Midbrain (tissue), 1 donor: ENCODE measurements around the gene TMPRSS15.
A peak's percentile ranks its signal among the peaks of the same experiment; 100 is the strongest.
"Not testable (repeated sequence)": the region's sequence is repeated elsewhere in the genome, so short reads cannot be mapped to it uniquely, and the experiment has no call there.

Source experiments
- DNase-seq: peaks from one replicate; lab custom pipeline; 2025; lab: John Stamatoyannopoulos, UW

The TMPRSS15 gene

GRCh38 chr21:18403735-18404450, at the start of gene TMPRSS15:
TMPRSS15 (minus strand) TSS chr21:18403785; CDS start chr21:18403622, 163 bp downstream.
- no peak for DNase-seq

DNA sequence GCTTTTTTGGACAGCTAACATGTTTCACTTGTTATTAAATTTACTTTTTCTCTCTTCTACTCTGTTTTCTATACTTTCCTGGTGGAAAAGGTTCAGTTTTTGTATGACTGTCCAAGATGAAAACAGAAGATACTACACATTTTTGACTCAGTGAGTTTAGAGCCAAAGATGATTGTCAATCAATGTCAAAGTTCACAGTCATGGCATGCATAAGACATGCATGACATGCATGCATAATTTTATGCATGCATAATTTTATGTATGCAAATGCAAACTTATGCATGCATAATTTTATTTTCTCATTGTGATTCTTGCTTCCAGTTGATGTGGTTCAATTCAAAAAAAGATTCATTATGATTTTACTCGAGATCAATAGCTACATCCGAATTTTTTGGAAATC, 48.1 kb upstream of the TMPRSS15 start:
- no peak for DNase-seq

- no peak for DNase-seq
These were observed 46.3 kb upstream of the TMPRSS15 start for GRCh38 chr21:18449605-18450550.

GRCh38 chr21:18443701-18444100, 40.1 kb upstream of the TMPRSS15 start:
- no peak for DNase-seq

GRCh38 chr21:18443085-18443484, 39.5 kb upstream of the TMPRSS15 start:
- DNase-seq: no peak

DNA sequence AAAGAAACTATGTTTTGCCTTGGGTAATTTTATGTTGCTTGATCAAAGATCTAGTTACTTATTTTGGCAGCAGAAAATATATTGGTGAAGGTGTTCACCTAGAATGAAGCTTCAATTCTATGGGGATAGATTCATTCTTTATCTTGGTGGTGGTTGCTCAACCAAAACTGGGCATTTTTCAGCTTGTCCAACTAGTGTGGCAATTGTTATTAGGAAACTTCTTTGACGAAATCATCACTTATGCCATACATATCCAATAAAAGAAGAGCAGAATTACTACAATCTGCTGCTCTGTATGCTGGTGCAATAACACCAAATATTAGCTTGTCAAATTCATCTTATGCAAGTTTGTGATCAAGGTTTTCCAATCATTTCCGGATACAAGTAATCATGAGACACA, 26.8 kb upstream of the TMPRSS15 start:
- no peak for DNase-seq

DNA sequence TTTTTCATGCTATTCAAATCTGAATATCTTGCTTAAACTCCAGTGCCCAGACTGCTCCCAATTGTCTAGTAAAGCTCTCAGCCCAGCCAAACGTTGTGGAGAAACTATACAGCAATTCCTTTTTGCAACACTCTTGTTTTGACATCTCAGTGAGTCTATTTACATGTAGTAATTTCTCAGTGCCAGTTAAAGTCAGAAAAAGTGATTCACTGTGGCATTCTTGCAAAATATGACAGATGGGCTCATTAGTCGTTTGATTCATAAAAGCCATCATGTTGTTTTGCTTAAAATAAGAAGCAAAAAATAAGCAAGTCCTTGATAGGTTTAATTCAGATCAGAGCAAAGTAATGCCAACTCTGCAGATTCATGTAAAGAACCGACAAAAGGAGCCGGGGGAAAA, 20.7 kb upstream of the TMPRSS15 start:
- no peak for DNase-seq

DNA sequence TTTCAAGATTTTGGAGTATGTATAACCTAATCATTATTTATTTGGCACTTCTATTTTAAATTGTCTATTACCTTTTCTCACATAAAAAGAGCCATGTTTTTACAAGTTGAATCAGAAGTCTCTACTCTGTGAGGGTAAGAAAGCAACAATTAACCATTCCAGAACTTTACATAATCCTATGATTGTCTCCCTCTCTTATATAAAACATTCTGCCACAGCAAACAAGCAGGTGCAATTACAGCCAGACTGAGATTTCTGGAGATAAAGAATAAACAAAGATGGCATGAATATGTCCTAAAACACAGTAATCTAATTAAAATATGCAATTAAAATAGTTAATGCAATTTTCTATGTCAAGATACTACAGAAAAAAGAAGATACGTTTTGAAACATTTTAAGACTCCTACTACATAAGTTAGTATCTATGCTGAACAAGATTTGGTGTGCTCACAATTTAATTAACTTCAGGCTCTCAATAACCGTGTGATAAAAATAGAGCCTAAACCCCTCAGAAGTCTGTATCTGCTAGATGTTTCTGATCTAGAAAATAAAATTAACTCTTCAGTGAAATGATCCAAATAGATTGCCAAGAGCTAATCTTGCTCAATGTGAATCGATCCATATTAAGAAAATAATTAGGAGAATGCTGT, 13.7 kb upstream of the TMPRSS15 start:
- DNase-seq: no peak

GRCh38 chr21:18411565-18411964, 8.0 kb upstream of the TMPRSS15 start:
- DNase-seq: peak; percentile 11

- no peak for DNase-seq
These were observed 6.0 kb upstream of the TMPRSS15 start for GRCh38 chr21:18409579-18409978.

DNA sequence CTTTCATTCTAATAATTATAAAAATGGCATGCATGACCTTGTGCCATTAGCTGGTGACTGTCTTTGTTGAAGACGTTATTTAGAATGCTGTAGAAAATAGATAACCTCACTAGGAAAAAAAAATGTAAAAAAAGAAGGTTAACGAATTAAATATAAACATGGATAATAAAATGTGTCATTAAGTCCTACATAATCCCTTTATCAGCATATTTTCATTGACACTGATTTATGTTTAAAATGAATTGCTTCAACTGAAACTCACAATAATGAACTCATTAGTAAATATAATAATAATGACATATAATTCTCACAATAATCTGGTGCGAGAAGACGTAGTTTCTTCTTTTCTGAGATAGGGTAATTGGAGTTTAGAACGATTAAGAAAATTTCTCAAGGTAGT, 4.7 kb downstream of the TMPRSS15 start:
- no peak for DNase-seq

GRCh38 chr21:18387994-18388393, 15.6 kb downstream of the TMPRSS15 start:
- DNase-seq: no peak

GRCh38 chr21:18384771-18385170, 18.8 kb downstream of the TMPRSS15 start:
- peak; percentile 4 for DNase-seq

GRCh38 chr21:18382934-18383619, 20.5 kb downstream of the TMPRSS15 start:
- DNase-seq: not testable (repeated sequence)

- no peak for DNase-seq
These were observed 21.4 kb downstream of the TMPRSS15 start for GRCh38 chr21:18382141-18382540.

DNA sequence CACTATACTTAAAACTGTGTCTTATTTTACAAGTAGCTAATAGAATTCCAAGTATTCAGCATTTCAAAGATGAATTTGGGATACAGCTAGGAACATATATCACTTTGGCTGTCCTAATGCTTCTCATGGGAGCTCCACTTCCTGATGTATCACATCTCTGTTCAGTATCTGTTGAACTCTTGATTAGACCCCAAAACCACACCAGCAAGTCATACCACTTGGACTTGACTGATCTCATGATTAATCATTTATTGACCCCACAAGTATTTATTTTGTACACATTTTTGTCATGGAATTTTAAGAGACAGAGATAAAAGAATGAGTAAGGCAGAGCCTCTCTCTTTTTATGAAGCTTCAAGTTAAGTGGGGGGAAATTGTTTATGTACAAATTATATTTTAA, 30.0 kb downstream of the TMPRSS15 start:
- no peak for DNase-seq

DNA sequence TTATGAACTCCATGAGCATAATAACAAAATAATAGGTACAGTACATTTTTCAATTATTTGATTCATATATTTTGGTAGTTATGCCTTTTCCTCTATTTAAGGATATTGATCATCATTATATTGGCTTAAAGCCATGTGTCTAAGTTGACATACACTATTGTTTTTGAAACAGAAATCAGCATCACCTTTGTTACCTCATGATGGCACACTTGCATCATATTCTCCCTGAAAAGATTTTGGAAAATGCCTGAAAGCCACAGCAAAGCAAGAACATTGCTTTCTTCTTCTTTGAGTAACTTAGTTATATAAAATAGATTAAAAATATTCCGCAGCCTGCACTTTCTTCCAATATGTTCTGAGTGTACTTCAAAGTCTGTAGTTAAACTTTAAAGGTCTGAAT, 33.3 kb downstream of the TMPRSS15 start:
- DNase-seq: peak; percentile 1

DNA sequence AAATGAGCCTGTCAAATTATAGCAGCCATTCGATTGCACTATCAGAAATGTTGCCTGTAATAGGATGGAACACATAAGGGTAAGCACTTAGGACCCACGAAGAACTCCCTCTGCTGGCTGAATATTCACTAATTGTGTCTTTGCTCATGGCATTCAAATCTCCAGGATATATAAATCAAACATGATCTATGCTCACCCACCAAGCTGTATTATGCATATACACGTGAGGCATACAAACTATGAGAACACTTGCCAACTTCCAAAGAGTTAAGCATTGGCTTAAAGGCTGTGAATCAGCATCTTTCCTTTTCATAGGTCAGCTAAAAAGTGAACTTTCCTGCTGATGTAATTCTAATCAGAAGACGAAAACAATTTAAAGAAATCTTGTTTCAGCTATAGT, 34.5 kb downstream of the TMPRSS15 start:
- peak; percentile 9 for DNase-seq

GRCh38 chr21:18368205-18368604, 35.4 kb downstream of the TMPRSS15 start:
- no peak for DNase-seq

GRCh38 chr21:18356801-18357200, 46.8 kb downstream of the TMPRSS15 start:
- DNase-seq: no peak

- no peak for DNase-seq
These were observed 48.6 kb downstream of the TMPRSS15 start for GRCh38 chr21:18354947-18355346.

DNA sequence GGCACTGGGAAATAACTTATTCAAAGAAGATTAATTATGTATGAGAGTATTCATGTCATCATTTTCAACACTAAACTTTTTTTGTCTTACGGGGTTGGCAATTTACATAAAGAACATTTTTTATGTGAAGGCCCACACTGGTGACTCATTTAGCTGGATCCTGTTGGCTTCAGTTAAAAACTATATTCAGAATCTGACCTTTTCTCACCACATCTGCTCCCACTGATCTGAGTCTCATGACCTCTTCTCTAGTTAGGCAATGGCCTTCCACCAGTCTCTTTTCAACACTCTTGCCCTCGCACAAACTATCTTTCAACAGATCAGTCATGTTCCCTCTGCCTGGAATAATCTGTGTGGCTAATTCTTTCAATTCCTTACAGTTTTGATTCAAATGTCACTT, 53.4 kb downstream of the TMPRSS15 start:
- no peak for DNase-seq
